Muscle layer of colon (tissue), 2 donors: Measurements from ENCODE around the gene AQR.
A peak's percentile ranks its signal among the peaks of the same experiment; 100 is the strongest.

ENCODE experiments used
- H3K27ac ChIP-seq: one replicate; pipeline ENCODE4 v1.7.0; 2013; ENCODE audit warnings: low read depth, mild to moderate bottlenecking, low read length, moderate library complexity
- H3K27me3 ChIP-seq, 2 donors: one replicate each; pipeline ENCODE4 v1.7.0; 2013; ENCODE audit warnings: low read length in 2 of 2, mild to moderate bottlenecking in 2 of 2; ENCODE audit not compliant: insufficient read depth in 2 of 2, control insufficient read depth in 1 of 2
- H3K36me3 ChIP-seq: one replicate; pipeline ENCODE4 v1.7.0; 2013; ENCODE audit warnings: mild to moderate bottlenecking, low read length; ENCODE audit not compliant: insufficient read depth
- H3K4me1 ChIP-seq: one replicate; pipeline ENCODE4 v1.7.0; 2013; ENCODE audit warnings: mild to moderate bottlenecking, low read length; ENCODE audit not compliant: insufficient read depth
- H3K4me3 ChIP-seq, 2 donors: one replicate each; pipeline ENCODE4 v1.7.0; 2013; ENCODE audit warnings: low read length in 2 of 2, low read depth in 1 of 2, mild to moderate bottlenecking in 1 of 2, moderate library complexity in 1 of 2
- H3K9ac ChIP-seq: one replicate; pipeline ENCODE4 v1.7.0; 2013; ENCODE audit warnings: low read length
- H3K9me3 ChIP-seq: one replicate; pipeline ENCODE4 v1.7.0; 2013; ENCODE audit warnings: mild to moderate bottlenecking, low read length
- donor health status: abdominal sarcoma.
- donor health status: Adenocarcinoma of cecum.

Gene AQR

DNA sequence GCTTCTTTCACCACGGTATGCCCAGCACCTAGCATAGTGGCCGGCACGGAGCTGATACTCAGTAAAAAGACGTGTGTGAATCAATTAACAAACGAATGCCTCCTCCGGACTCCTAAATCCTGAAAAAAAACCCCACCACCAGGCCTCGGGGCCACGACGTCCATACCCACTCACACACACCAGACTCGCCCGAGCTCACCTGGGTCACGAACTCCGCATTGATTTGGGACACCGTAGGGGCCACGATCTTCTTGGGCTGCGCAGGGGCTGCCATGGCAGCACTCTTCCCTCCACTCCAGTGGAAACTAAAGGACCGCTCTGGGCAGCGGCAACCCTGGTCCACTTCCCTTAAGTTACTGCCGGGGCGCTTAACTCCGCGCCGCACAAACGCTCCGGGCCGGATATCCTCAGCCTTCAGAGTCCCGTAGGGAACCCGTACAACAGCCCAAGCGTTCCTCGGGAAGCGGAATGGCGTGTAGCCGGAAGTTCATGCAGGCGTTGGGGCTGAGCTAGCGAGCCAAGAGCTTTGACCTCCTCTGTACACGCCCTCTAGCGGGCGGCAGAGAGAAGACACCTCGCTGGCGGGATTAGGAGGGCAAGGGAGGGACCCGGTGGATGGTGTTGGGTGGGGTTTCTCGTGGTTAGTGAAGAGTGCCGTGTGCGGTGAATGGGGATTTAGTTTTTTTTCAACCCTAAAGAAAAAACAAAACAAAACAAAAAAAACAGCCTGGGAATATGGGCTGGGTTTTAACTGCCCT is at the start of gene AQR:
TSS of gene AQR (minus strand) at position 403 of the 758 bp plus-strand sequence. CDS start at position 274, 129 bp downstream.
- no peaks in the 10 kb centered on the region for H3K27me3 ChIP-seq
- H3K36me3 ChIP-seq = peaks cover 5% of the 10 kb centered on the region
- H3K27ac ChIP-seq = peak within 1 kb of the TSS; percentile 73
- H3K4me3 ChIP-seq = peak within 1 kb of the TSS; percentile 75 to 88
- H3K4me1 ChIP-seq = peaks cover 15% of the 10 kb centered on the region
- peak within 1 kb of the TSS; percentile 91 for H3K9ac ChIP-seq
- H3K9me3 ChIP-seq = no peaks in the 10 kb centered on the region

GRCh38 chr15:35014241-35014640 is 44.7 kb upstream of the AQR start:
- Histone ChIP-seq H3K27ac (no peak overlapping the region), H3K36me3 (no peaks in the 10 kb centered on the region), H3K9ac (no peak overlapping the region), H3K4me3 (no peak overlapping the region), H3K4me1 (no peaks in the 10 kb centered on the region), H3K27me3 (no peaks in the 10 kb centered on the region), H3K9me3 (no peaks in the 10 kb centered on the region)

GRCh38 chr15:35013370-35013769 is 43.8 kb upstream of the AQR start:
- Histone ChIP-seq H3K9ac (no peak overlapping the region), H3K9me3 (no peaks in the 10 kb centered on the region), H3K36me3 (no peaks in the 10 kb centered on the region), H3K4me1 (no peaks in the 10 kb centered on the region), H3K27me3 (no peaks in the 10 kb centered on the region), H3K4me3 (no peak overlapping the region), H3K27ac (no peak overlapping the region)

DNA sequence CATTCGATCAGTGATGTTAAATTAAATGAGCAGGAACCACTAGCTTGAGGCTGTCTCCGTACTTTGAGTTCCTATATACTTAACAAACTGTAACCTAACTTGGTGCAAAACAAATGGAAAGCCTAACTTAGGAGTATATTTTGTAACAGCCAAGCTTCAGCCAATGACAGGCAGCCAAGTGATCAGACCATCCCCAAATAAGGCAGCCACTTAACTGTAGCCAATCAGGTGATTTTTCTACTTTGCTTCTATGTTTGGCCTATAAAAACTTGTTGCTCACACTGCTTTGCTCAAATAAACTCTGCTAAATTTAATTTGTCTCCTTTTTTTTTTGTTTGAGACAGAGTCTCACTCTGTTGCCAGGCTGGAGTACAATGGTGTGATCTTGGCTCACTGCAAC is 37.9 kb upstream of the AQR start:
- Histone ChIP-seq H3K9me3 (no peaks in the 10 kb centered on the region), H3K9ac (no peak overlapping the region), H3K4me1 (no peaks in the 10 kb centered on the region), H3K4me3 (no peak overlapping the region), H3K36me3 (no peaks in the 10 kb centered on the region), H3K27ac (no peak overlapping the region), H3K27me3 (no peaks in the 10 kb centered on the region)

DNA sequence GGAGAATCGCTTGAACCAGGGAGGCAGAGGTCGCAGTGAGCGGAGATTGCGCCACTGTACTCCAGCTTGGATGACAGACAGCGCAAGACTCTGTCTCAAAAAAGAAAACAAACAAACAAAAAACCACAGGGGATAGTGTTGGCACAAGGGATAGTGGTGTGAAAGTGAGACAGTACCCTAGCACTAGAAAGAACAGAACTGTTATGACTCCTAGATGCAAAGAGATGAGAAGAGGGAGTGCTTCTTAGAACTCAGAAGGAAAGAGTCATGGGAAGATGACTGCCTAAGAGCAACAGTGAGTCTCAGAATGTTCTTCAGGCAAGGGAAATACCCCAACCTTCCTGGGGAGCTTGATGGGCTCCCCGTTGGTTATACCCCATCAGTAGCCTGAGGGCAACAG is 36.4 kb upstream of the AQR start:
- no peaks in the 10 kb centered on the region for H3K9me3 ChIP-seq
- H3K27me3 ChIP-seq = no peaks in the 10 kb centered on the region
- no peaks in the 10 kb centered on the region for H3K4me1 ChIP-seq
- H3K36me3 ChIP-seq = no peaks in the 10 kb centered on the region
- no peak overlapping the region for H3K4me3 ChIP-seq
- H3K9ac ChIP-seq = no peak overlapping the region
- H3K27ac ChIP-seq = no peak overlapping the region

- Histone ChIP-seq H3K9me3 (no peaks in the 10 kb centered on the region), H3K9ac (no peak overlapping the region), H3K4me1 (no peaks in the 10 kb centered on the region), H3K27me3 (no peaks in the 10 kb centered on the region), H3K27ac (no peak overlapping the region), H3K4me3 (no peak overlapping the region), H3K36me3 (no peaks in the 10 kb centered on the region)
Measured at GRCh38 chr15:35003928-35004327, 34.4 kb upstream of the AQR start.

DNA sequence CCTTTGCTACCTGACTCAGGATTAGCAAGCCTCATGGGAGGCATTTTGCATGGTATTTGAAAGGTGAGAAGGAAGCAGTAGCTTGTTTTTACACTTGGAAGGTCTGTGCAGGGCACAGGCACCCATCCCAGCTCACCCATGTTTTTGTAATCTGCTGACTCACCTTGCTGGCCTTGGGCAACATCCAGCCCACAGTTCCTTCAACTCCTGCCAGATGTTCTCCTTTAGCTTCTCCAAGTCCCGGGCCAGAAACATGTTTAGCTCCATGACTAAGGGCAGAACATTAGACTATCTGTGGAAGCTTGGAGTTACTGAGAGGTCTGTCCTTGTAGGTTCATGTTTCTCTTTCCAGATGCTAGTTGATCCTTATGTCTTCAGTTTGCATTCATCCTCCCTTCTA is 31.0 kb upstream of the AQR start:
- H3K9me3 ChIP-seq = no peaks in the 10 kb centered on the region
- H3K27me3 ChIP-seq = no peaks in the 10 kb centered on the region
- no peak overlapping the region for H3K4me3 ChIP-seq
- no peaks in the 10 kb centered on the region for H3K4me1 ChIP-seq
- H3K36me3 ChIP-seq = no peaks in the 10 kb centered on the region
- no peak overlapping the region for H3K9ac ChIP-seq
- H3K27ac ChIP-seq = no peak overlapping the region

- H3K9ac ChIP-seq = no peak overlapping the region
- no peak overlapping the region for H3K27ac ChIP-seq
- no peaks in the 10 kb centered on the region for H3K9me3 ChIP-seq
- no peaks in the 10 kb centered on the region for H3K36me3 ChIP-seq
- no peaks in the 10 kb centered on the region for H3K27me3 ChIP-seq
- no peak overlapping the region for H3K4me3 ChIP-seq
- H3K4me1 ChIP-seq = no peaks in the 10 kb centered on the region
Measured at GRCh38 chr15:34999906-35000305, 30.4 kb upstream of the AQR start.

GRCh38 chr15:34994925-34995324 is 25.4 kb upstream of the AQR start:
- Histone ChIP-seq H3K9ac (no peak overlapping the region), H3K36me3 (no peaks in the 10 kb centered on the region), H3K4me3 (no peak overlapping the region), H3K9me3 (no peaks in the 10 kb centered on the region), H3K27me3 (no peaks in the 10 kb centered on the region), H3K27ac (no peak overlapping the region), H3K4me1 (no peaks in the 10 kb centered on the region)

DNA sequence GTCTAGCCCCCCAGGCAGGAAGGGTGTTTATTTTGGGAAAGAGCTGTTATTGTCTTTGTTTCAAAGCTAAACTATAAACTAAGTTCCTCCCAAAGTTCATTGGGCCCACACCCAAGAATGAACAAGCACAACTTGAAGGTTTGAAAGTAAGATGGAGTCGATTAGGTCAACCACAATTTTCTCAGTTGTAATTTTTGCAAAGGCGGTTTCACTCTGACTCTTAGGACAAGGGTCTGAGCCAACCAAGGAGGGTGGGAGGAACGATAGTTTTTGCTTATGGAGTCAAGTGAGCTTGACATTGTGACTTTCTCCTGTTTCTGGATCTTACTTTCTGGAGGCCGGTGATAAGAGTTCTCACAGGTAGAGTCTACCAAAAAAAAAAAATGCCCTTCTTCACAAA is 24.3 kb upstream of the AQR start:
- H3K27ac ChIP-seq = no peak overlapping the region
- H3K4me1 ChIP-seq = peaks cover 5% of the 10 kb centered on the region
- no peak overlapping the region for H3K9ac ChIP-seq
- H3K27me3 ChIP-seq = no peaks in the 10 kb centered on the region
- H3K9me3 ChIP-seq = no peaks in the 10 kb centered on the region
- no peaks in the 10 kb centered on the region for H3K36me3 ChIP-seq
- H3K4me3 ChIP-seq = no peak overlapping the region

DNA sequence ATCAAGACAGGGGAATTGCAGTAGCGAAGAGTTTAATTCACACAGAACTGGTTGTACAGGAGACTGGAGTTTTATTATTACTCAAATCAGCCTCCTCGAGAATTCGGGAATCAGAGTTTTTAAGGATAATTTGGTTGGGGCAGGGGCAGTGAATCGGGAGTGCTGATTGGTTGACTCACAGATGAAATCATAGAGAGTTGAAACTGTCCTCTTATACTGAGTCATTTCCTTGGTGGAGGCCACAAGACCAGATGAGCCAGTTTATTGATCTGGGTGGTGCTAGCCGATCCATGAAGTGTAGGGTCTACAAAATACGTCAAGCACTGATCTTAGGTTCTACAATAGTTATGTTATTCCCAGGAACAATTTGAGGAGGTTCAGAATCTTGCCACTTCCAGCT is 23.9 kb upstream of the AQR start:
- no peaks in the 10 kb centered on the region for H3K36me3 ChIP-seq
- H3K27me3 ChIP-seq = no peaks in the 10 kb centered on the region
- no peaks in the 10 kb centered on the region for H3K9me3 ChIP-seq
- no peak overlapping the region for H3K4me3 ChIP-seq
- no peak overlapping the region for H3K9ac ChIP-seq
- H3K4me1 ChIP-seq = peaks cover 6% of the 10 kb centered on the region
- H3K27ac ChIP-seq = no peak overlapping the region
